Loucy (cell line): ENCODE results near the gene MYL5.

Source experiments
- H2AFZ ChIP-seq: fragments of 200-600 bp; sonication (generic); 2 replicates; pipeline ENCODE4 v1.6.0; 2016; ENCODE audit warnings: antibody characterized with exemption, mild to moderate bottlenecking, low read length, moderate library complexity
- H3F3A ChIP-seq: fragments of 200-600 bp; 2 replicates; pipeline ENCODE4 v1.6.0; 2016; ENCODE audit warnings: antibody characterized with exemption, low read depth, mild to moderate bottlenecking
- H3K27me3 ChIP-seq: fragments of 200-600 bp; sonication (generic); 2 replicates; pipeline ENCODE4 v1.6.1; 2014; ENCODE audit warnings: low read length, mild to moderate bottlenecking; ENCODE audit not compliant: insufficient read depth, poor library complexity, severe bottlenecking
- H3K36me3 ChIP-seq: fragments of 200-600 bp; sonication (generic); 2 replicates; pipeline ENCODE4 v1.6.1; 2016; ENCODE audit warnings: low read length; ENCODE audit not compliant: insufficient read depth
- H3K4me1 ChIP-seq: fragments of 200-600 bp; sonication (generic); 2 replicates; pipeline ENCODE4 v1.5.1; 2014; ENCODE audit warnings: low read length, mild to moderate bottlenecking; ENCODE audit not compliant: insufficient read depth, poor library complexity, severe bottlenecking
- H3K4me2 ChIP-seq: fragments of 200-600 bp; sonication (generic); 2 replicates; pipeline ENCODE4 v1.6.0; 2014; ENCODE audit warnings: antibody characterized with exemption, low read length, low read depth, mild to moderate bottlenecking; ENCODE audit not compliant: poor library complexity, severe bottlenecking
- H3K4me3 ChIP-seq: fragments of 200-600 bp; sonication (generic); 2 replicates; pipeline ENCODE4 v1.5.1; 2014; ENCODE audit warnings: low read length, mild to moderate bottlenecking, mixed read lengths; ENCODE audit not compliant: poor library complexity, severe bottlenecking
- H3K79me2 ChIP-seq: fragments of 200-600 bp; sonication (generic); 2 replicates; pipeline ENCODE4 v1.6.1; 2014; ENCODE audit warnings: low read length; ENCODE audit not compliant: insufficient read depth
- H3K9ac ChIP-seq: fragments of 200-600 bp; sonication (generic); 2 replicates; pipeline ENCODE4 v1.6.0; 2014; ENCODE audit warnings: mild to moderate bottlenecking, low read depth, low read length, moderate library complexity; ENCODE audit not compliant: poor library complexity, severe bottlenecking
- H3K9me2 ChIP-seq: fragments of 200-600 bp; sonication (generic); replicated peaks from 2 replicates; pipeline ENCODE4 v1.6.1; 2016; ENCODE audit warnings: low read depth, low read length, mixed read lengths
- H3K9me3 ChIP-seq: fragments of 200-600 bp; sonication (generic); 2 replicates; pipeline ENCODE4 v1.6.1; 2014; ENCODE audit warnings: mild to moderate bottlenecking, antibody characterized with exemption, low read length, low read depth; ENCODE audit not compliant: insufficient read depth
- H4K20me1 ChIP-seq: fragments of 200-600 bp; sonication (generic); 2 replicates; pipeline ENCODE4 v1.6.0; 2014; ENCODE audit warnings: antibody characterized with exemption, low read length, mild to moderate bottlenecking; ENCODE audit not compliant: insufficient read depth, poor library complexity, severe bottlenecking
- CTCF ChIP-seq: fragments of 200-600 bp; sonication (generic); conservative IDR thresholded peaks from 2 replicates; pipeline ENCODE4 v1.5.1; 2014; ENCODE audit warnings: mild to moderate bottlenecking, antibody characterized with exemption, low read length
- EZH2phosphoT487 ChIP-seq: fragments of 200-600 bp; IDR thresholded peaks from 2 replicates; pipeline ENCODE4 v1.6.1; 2018; ENCODE audit warnings: antibody characterized with exemption, mild to moderate bottlenecking, moderate library complexity, borderline replicate concordance

The MYL5 gene

DNA sequence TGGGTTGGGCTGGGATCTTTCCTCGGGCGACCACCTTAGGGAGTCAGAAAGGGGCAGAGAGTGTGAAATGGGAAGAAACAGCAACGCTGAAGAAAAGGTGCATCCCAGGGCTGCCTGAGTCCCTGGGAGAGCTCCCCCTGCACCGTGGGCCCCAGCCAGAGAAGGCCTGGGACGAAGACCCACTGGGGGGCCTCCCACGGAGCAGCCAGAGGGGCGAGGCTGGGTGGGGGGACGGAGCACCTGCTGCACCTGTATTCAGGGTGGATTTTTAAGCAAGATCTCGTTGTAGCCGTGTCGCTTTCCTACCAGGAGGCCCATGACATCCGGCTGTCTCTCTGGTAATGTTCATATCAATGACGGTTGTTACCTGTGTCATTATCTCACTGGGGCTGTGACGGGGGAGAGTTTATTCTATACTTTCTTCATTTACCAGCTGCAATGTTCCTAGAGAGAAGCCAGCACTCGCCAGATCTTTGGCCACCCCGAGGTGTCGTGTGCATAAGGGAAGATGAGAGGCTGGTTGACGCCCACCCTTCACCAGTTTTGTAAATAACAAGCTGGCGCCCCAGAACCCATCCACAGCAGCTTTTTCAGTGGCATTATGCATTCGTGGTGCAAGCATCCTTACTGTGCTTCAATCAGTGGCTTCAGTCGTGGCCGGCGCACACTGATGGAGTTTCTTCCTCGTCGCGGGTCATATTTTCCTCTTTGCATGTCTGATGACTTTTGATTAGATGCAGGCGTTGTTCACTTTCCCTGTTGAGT lies 25.7 kb downstream of the MYL5 start:
- Histone ChIP-seq H3K4me1 (no peaks in the 10 kb centered on the region), H3K9ac (no peak overlapping the region), H3K9me2 (no peaks in the 10 kb centered on the region), H4K20me1 (no peaks in the 10 kb centered on the region), H3K79me2 (no peaks in the 10 kb centered on the region), H3F3A (no peaks in the 10 kb centered on the region), H3K36me3 (no peaks in the 10 kb centered on the region), H3K4me3 (no peak overlapping the region), H3K9me3 (no peaks in the 10 kb centered on the region), H3K4me2 (no peak overlapping the region), H2AFZ (no peak overlapping the region), H3K27me3 (no peaks in the 10 kb centered on the region)
- TF ChIP-seq EZH2phosphoT487 (no peak), CTCF (no peak)

DNA sequence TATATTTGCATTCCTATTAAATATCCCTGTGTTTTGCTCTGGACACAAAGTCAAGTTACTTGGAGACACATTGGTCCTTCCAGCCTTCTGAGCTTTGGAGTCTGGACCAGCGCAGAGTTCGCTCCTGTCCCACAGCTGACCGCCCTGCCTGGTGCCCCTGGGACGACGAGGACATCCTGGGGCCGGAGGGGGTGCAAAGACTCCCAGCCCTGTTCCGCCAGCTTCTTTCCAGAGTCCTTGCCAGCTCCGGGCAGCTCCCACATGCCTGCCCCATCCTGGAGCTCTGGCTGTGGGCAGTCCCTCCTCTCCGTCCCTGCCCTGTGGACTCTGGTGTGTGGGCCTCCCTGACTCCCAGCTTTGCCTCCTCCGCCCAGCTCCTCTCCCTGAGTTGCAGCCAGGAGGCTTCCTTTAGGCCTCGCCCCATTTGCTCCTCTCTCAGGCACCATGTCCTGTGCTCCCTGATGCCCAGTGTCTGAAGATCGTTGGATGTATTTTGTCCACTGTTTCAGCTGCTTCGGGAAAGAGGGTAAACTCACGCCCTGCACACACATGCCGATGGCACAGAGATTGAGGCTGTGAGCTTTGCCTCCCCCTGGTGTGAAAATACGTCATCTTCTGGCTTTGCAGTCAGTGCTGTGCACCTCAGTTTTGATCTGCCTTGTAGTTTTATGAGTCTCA lies 26.4 kb downstream of the MYL5 start:
- no peaks in the 10 kb centered on the region for H3K9me2 ChIP-seq

DNA sequence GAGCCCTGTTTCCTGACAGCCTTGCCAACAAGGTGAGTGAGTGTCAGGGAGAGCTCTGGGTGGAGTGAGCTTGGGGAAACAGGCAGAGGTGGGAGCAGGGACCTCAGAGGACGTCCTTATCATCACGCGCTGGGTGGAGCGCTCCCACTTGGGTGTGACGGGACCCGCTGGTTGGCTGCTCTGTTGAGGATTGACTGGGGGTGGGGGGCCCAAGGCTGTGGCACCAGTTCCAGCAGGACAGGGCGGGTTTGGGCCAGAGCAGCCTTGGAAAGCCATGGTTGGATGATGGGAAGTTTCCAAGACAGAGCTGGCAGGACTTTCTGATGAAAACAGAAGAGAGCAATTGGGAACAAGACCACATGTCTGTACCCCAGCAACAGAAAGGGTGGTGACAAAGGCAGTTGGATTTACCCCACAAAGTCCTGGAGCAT lies 28.3 kb downstream of the MYL5 start:
- Histone ChIP-seq H3K79me2 (peaks cover 20% of the 10 kb centered on the region), H3K4me2 (no peak overlapping the region), H2AFZ (no peak overlapping the region), H3F3A (no peaks in the 10 kb centered on the region), H3K9me3 (no peaks in the 10 kb centered on the region), H4K20me1 (peaks cover 3% of the 10 kb centered on the region), H3K27me3 (peaks cover 5% of the 10 kb centered on the region), H3K4me1 (peaks cover 4% of the 10 kb centered on the region), H3K36me3 (no peaks in the 10 kb centered on the region), H3K4me3 (no peak overlapping the region), H3K9me2 (no peaks in the 10 kb centered on the region), H3K9ac (no peak overlapping the region)
- TF ChIP-seq EZH2phosphoT487 (no peak), CTCF (no peak)

More for the DNA sequence above, 26.4 kb downstream of the MYL5 start:
- no peak overlapping the region for H2AFZ ChIP-seq
- H3K9me3 ChIP-seq, result no peaks in the 10 kb centered on the region
- H3F3A ChIP-seq, result no peaks in the 10 kb centered on the region
- peaks cover under 1% of the 10 kb centered on the region for H3K79me2 ChIP-seq
- no peak; the same call in 1 of the 2 replicates for TF ChIP-seq CTCF
- no peak for TF ChIP-seq EZH2phosphoT487
- H3K9ac ChIP-seq, result no peak overlapping the region
- H3K4me3 ChIP-seq, result no peak overlapping the region
- no peaks in the 10 kb centered on the region for H3K4me1 ChIP-seq
- no peaks in the 10 kb centered on the region for H3K36me3 ChIP-seq
- no peak overlapping the region for H3K4me2 ChIP-seq
- no peaks in the 10 kb centered on the region for H4K20me1 ChIP-seq
- no peaks in the 10 kb centered on the region for H3K27me3 ChIP-seq
